ENCODE results near the gene DDX3Y.

The DDX3Y gene

GRCh38 chrY:12904618-12905516 is at the start of gene DDX3Y:
Gene DDX3Y, plus strand, starts transcription at chrY:12904868. Its CDS starts 69 bp downstream, at chrY:12904937.
- Mint-ChIP-seq H3K4me1 (no peaks in the 10 kb centered on the region), H3K9me3 (no peaks in the 10 kb centered on the region), H3K36me3 (ENCODE audit: low read depth) (no peaks in the 10 kb centered on the region), H3K27ac (no peak within 1 kb of the TSS), H3K27me3 (ENCODE audit: low read depth, poor library complexity) (no peaks in the 10 kb centered on the region), H3K4me3 (no peak within 1 kb of the TSS)
- DNase-seq = no peak
- TF ChIP-seq CTCF (IDR thresholded peaks at IDR 0.05) = no peak

- Mint-ChIP-seq H3K9me3 (no peaks in the 10 kb centered on the region), H3K27me3 (ENCODE audit: low read depth, poor library complexity) (no peaks in the 10 kb centered on the region), H3K4me3 (no peak overlapping the region), H3K4me1 (no peaks in the 10 kb centered on the region), H3K36me3 (ENCODE audit: low read depth) (no peaks in the 10 kb centered on the region), H3K27ac (no peak overlapping the region)
- DNase-seq = no peak
- no peak for TF ChIP-seq CTCF (IDR thresholded peaks at IDR 0.05)
Measured at GRCh38 chrY:12855791-12856275, 48.8 kb upstream of the DDX3Y start.

GRCh38 chrY:12867960-12868359 is 36.7 kb upstream of the DDX3Y start:
- no peaks in the 10 kb centered on the region for H3K36me3 Mint-ChIP-seq (ENCODE audit: low read depth)
- H3K27ac Mint-ChIP-seq = no peak overlapping the region
- no peaks in the 10 kb centered on the region for H3K27me3 Mint-ChIP-seq (ENCODE audit: low read depth, poor library complexity)
- no peaks in the 10 kb centered on the region for H3K4me1 Mint-ChIP-seq
- H3K9me3 Mint-ChIP-seq = no peaks in the 10 kb centered on the region
- H3K4me3 Mint-ChIP-seq = no peak overlapping the region
- TF ChIP-seq CTCF (IDR thresholded peaks at IDR 0.05) = no peak
- DNase-seq = no peak

- Mint-ChIP-seq H3K36me3 (ENCODE audit: low read depth) (no peaks in the 10 kb centered on the region), H3K4me3 (no peak overlapping the region), H3K27me3 (ENCODE audit: low read depth, poor library complexity) (no peaks in the 10 kb centered on the region), H3K4me1 (no peaks in the 10 kb centered on the region), H3K27ac (no peak overlapping the region), H3K9me3 (no peaks in the 10 kb centered on the region)
- no peak for TF ChIP-seq CTCF (IDR thresholded peaks at IDR 0.05)
- DNase-seq = no peak
Measured at GRCh38 chrY:12896973-12897372, 7.7 kb upstream of the DDX3Y start.

- no peaks in the 10 kb centered on the region for H3K4me1 Mint-ChIP-seq
- H3K9me3 Mint-ChIP-seq = no peaks in the 10 kb centered on the region
- no peak for DNase-seq
- H3K36me3 Mint-ChIP-seq (ENCODE audit: low read depth) = no peaks in the 10 kb centered on the region
- H3K27ac Mint-ChIP-seq = no peak overlapping the region
- H3K4me3 Mint-ChIP-seq = no peak overlapping the region
- H3K27me3 Mint-ChIP-seq (ENCODE audit: low read depth, poor library complexity) = no peaks in the 10 kb centered on the region
- TF ChIP-seq CTCF (IDR thresholded peaks at IDR 0.05) = no peak
Measured at GRCh38 chrY:12898604-12899003, 6.1 kb upstream of the DDX3Y start.

- no peaks in the 10 kb centered on the region for H3K27me3 Mint-ChIP-seq (ENCODE audit: low read depth, poor library complexity)
Measured at GRCh38 chrY:12905517-12905872, 827 bp downstream of the DDX3Y start.

More at GRCh38 chrY:12905517-12905872, 827 bp downstream of the DDX3Y start:
- Mint-ChIP-seq H3K9me3 (no peaks in the 10 kb centered on the region), H3K4me3 (no peak overlapping the region), H3K4me1 (no peaks in the 10 kb centered on the region), H3K27ac (no peak overlapping the region), H3K36me3 (ENCODE audit: low read depth) (no peaks in the 10 kb centered on the region)
- no peak for DNase-seq
- TF ChIP-seq CTCF (IDR thresholded peaks at IDR 0.05) = no peak

Measured in nephron progenitor cell (in vitro differentiated cells).